ENCODE results near the gene MYCBP2.
A peak's percentile ranks its signal among the peaks of the same experiment; 100 is the strongest.
"Not testable (repeated sequence)": the region's sequence is repeated elsewhere in the genome, so short reads cannot be mapped to it uniquely, and the experiment has no call there.

Gene MYCBP2, protein sequence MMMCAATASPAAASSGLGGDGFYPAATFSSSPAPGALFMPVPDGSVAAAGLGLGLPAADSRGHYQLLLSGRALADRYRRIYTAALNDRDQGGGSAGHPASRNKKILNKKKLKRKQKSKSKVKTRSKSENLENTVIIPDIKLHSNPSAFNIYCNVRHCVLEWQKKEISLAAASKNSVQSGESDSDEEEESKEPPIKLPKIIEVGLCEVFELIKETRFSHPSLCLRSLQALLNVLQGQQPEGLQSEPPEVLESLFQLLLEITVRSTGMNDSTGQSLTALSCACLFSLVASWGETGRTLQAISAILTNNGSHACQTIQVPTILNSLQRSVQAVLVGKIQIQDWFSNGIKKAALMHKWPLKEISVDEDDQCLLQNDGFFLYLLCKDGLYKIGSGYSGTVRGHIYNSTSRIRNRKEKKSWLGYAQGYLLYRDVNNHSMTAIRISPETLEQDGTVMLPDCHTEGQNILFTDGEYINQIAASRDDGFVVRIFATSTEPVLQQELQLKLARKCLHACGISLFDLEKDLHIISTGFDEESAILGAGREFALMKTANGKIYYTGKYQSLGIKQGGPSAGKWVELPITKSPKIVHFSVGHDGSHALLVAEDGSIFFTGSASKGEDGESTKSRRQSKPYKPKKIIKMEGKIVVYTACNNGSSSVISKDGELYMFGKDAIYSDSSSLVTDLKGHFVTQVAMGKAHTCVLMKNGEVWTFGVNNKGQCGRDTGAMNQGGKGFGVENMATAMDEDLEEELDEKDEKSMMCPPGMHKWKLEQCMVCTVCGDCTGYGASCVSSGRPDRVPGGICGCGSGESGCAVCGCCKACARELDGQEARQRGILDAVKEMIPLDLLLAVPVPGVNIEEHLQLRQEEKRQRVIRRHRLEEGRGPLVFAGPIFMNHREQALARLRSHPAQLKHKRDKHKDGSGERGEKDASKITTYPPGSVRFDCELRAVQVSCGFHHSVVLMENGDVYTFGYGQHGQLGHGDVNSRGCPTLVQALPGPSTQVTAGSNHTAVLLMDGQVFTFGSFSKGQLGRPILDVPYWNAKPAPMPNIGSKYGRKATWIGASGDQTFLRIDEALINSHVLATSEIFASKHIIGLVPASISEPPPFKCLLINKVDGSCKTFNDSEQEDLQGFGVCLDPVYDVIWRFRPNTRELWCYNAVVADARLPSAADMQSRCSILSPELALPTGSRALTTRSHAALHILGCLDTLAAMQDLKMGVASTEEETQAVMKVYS (N-terminal part only)

GRCh38 chr13:77326905-77327604 lies at the start of gene MYCBP2:
Gene MYCBP2 (minus strand): TSS chr13:77327094. CDS start chr13:77326775, 319 bp downstream.
- peak; percentile 95 for DNase-seq

DNA sequence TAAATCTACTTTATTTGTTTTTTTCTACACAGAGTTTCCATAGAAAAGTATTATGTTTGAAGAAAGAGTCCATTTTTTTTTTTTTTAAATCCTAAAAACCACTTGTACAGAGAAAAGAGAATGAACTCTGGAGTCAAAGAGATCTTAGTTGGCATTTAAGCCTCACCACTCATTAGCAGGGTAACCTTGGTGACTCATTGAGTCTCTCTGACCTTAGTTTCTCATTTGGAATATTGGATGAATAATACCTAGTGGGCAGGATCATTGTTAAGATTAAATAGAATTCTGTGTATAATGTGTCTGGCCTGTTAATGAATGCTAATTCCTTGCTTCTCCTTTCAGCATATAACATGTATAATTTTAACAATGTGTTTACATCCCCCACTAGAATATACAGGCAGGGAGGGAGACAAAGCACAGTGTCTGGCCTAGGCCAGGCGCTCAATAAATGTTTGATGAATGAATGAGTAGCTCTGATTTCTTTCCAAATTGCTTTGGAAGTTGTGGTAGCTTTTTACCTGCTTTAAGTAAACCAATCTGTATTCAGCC lies 48.7 kb upstream of the MYCBP2 start:
- DNase-seq, result no peak

GRCh38 chr13:77374786-77375185 lies 47.9 kb upstream of the MYCBP2 start:
- DNase-seq, result no peak

DNA sequence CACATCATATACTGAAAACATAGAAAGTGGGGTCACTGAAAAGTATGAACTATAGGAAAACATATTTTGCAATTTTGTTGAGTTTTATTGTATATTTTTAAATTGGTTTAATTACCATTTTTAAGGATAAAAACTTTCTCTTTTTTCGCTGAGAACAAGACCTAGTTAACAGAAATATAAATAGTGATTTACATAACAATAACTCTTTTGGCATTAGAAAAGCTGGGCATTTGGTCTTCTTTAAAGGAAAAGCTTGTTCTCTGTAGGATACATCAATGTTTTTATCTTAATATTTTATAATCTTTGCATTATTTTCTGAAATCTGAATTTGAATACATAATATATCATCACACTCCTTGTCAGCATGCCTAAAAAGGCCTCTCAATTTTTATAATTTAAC lies 47.4 kb upstream of the MYCBP2 start:
- DNase-seq, result no peak

DNA sequence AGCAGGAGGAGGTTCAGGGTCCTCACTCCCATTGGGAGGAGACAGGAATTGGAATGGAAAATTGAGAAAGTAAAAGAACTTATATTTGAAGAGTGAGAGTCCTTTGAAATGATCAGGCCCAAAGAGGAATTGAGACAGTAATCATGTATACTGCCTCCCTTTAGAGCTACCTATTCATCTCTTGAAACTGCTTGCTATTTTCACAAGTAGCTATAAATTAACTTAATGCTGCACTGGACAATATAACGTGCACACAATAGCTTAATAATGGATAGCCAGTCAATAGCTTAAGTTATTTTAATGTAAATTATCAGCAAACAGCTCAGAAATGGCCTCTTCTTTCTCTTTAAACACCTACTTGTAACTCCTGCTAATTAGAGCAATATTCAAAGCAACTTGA lies 46.6 kb upstream of the MYCBP2 start:
- no peak for DNase-seq

GRCh38 chr13:77372275-77372674 lies 45.4 kb upstream of the MYCBP2 start:
- DNase-seq, result no peak

- DNase-seq, result no peak
Measured at GRCh38 chr13:77370888-77371287, 44.0 kb upstream of the MYCBP2 start.

- no peak for DNase-seq
Measured at GRCh38 chr13:77362166-77362565, 35.3 kb upstream of the MYCBP2 start.

- no peak for DNase-seq
Measured at GRCh38 chr13:77360032-77360685, 33.3 kb upstream of the MYCBP2 start.

DNA sequence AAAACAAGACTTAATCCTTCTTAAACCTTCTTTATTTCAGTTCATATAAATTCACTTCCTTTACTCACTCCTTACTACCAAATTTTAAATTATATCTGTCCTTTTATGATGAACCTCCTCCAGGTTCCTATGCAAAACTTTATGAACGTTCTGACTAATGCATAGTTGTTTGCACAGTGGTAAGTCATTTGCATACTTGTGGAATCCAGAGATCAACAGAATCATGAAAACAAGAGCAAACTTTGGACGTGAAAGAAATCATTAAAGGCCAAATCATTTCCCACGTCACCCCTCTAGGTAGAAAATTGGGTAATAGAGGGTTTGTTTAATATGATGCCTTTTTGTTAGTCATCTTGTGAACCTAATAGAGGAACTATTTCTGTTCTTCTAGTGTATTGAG lies 32.3 kb upstream of the MYCBP2 start:
- DNase-seq, result peak; percentile 75

- DNase-seq, result no peak
Measured at GRCh38 chr13:77358001-77358400, 31.1 kb upstream of the MYCBP2 start.

GRCh38 chr13:77356155-77356554 lies 29.3 kb upstream of the MYCBP2 start:
- DNase-seq, result no peak

- DNase-seq, result no peak
Measured at GRCh38 chr13:77353995-77354394, 27.1 kb upstream of the MYCBP2 start.

DNA sequence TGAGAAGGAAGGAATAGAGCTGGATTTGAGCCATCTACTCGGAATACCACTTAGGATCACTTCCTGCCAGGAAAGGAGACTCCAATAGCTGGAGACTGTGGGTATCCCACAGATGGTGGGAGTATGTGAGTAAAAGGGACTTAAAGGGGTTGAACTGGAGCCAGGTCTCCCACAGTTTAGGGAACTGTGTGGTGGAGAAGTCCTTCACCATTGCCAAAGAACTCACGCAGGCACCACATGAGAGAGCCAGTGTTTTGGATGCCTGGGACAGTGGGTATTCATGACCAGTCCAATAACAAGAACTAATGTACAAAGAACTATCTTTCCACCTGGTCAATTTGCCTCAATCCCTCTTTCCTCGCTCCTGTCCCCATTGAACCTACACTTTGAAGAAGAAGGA lies 24.4 kb upstream of the MYCBP2 start:
- no peak for DNase-seq

DNA sequence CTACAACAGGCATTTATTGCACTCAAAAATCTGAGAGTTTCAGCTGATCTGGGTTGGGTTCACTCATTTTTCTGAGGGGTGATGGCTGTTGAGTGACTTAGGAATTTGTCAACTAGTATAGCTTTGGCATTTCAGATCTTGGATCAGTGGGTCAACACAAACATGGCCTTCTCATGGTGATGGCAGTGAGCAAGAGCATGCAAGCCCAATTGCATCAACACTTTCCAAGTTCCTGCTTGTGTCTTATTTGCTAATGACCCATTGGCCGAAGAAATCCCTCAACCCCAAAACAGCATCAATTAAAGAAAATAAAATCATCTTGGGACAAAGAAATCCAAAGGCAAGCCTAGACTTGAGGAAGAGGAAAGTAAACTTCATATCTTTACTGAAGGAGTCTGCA lies 23.9 kb upstream of the MYCBP2 start:
- DNase-seq, result no peak

- no peak for DNase-seq
Measured at GRCh38 chr13:77349365-77349764, 22.5 kb upstream of the MYCBP2 start.

DNA sequence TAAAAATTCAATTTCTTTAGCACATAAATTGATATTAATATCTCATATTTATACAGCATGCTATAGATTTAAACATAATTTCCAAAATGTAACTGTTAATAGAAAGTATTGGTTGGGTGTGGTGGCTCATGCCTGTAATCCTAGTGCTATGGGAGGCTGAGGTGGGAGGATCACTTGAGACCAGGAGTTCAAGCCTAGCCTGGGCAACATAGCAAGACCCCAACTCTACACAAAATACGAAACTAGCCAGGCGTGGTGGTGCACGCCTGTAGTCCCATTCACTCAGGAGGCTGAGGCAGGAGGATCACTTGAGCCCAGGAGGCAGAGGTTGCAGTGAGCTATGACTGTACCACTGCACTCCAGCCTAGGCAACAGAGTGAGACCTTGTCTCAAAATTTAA lies 20.5 kb upstream of the MYCBP2 start:
- not testable (repeated sequence) for DNase-seq

DNA sequence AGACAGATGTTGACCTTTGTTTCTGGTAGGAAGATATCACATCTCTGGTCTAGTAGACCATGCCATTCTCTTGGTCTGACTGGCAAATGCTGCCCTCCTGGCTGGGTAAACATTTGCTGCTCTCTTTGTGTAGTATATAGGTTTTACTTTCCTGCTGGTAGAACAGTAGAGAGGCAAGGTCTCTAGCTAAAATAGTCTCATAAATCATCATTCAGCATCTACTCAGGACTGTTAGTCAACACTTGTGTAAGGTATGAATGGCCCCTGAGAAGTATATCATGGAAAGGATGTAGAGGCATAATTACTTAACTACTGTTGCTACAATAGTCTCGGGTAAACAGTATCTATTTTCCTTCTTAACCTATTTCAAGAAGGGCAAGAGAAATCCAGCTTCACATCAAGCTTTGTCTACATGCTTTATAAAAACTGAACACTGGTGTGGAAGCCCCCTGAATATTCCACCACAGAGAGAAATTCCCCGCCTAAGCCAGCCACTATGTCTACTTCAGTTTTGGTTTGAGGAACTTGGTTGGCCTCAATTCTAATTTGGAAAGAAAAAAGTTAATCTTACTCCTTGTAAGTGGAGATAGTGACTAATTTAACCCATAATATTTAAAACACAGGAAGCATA lies 18.4 kb upstream of the MYCBP2 start:
- DNase-seq, result no peak

DNA sequence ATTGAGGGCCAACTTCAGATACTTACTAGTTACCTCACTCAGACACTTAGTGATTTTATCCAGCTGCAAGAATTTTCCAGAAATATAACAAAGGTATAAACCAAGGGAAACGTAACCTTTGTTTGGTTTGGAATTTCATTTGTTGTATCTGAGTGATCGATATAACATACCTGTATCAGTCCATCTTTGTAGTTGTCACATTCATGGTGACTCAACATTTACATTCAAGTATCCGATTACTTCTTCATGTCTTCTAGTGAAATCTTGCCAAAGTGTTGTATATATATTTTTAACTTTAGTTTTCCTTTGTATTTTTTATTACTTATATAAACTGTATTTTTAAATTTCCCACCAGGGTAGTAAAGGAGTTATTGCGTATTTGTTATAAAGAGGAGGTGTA lies 16.9 kb upstream of the MYCBP2 start:
- DNase-seq, result no peak

GRCh38 chr13:77339408-77339807 lies 12.5 kb upstream of the MYCBP2 start:
- DNase-seq, result no peak

- DNase-seq, result no peak
Measured at GRCh38 chr13:77338961-77339401, 12.1 kb upstream of the MYCBP2 start.
